Erythroblast (primary cell): Measurements from ENCODE around the gene SYDE1.

Experiments
- GATA1 ChIP-seq: IDR thresholded peaks from 2 replicates; pipeline ENCODE4 v1.6.1; 2011; ENCODE audit warnings: low read depth, mild to moderate bottlenecking, control low read depth, low read length, moderate library complexity
- POLR2A ChIP-seq: IDR thresholded peaks from 2 replicates; pipeline ENCODE4 v1.6.1; 2011; ENCODE audit warnings: mild to moderate bottlenecking, low read length

GRCh38 chr19:15096223-15096622 is 11.0 kb upstream of the SYDE1 start:
- TF ChIP-seq POLR2A: no peak
- TF ChIP-seq GATA1: no peak
